Measurements from ENCODE around the gene PIAS1. TPM values are rescaled to one million over a fixed set of nuclear protein-coding genes. Genes with fewer than 3 reads are reported as not detected.

Gene PIAS1
- total and polyA plus RNA-seq, 2 donors (not counting 3 experiments of a cell fraction or from before 2014, with no cell fraction given): 23.7 to 24.2 TPM

GRCh38 chr15:68129072-68129471 is 75.0 kb downstream of the PIAS1 start:
- H3K36me3 ChIP-seq (ENCODE audit: control insufficient read depth in 2 of 2, extremely low read depth in 1 of 2, insufficient read depth in 2 of 2, low read length in 2 of 2): no peaks in the 10 kb centered on the region
- intact Hi-C loops (cut with micrococcal nuclease) (no loop called here), dilution Hi-C loops (cut with MboI; ENCODE audit: extremely low pct_ligation_motif_present, low sequenced_read_pairs) (no loop called here)
- no TSS peak for BruUV-seq (replicated peaks)
- no peak for FAIRE-seq
- no peaks in the 10 kb centered on the region for H3K9me1 ChIP-seq (replicated peaks; ENCODE audit: control insufficient read depth, extremely low read depth, insufficient read depth, low read length)
- no peak for DNase-seq (ENCODE audit: low read depth, low spot score)
- peaks cover 8% of the 10 kb centered on the region for H3K79me2 ChIP-seq (ENCODE audit: control insufficient read depth, insufficient read depth, low read length)
- H3K4me2 ChIP-seq (ENCODE audit: insufficient read depth, low read length): no peak overlapping the region
- no peaks in the 10 kb centered on the region for H3K9me3 ChIP-seq (replicated peaks; ENCODE audit: control insufficient read depth, insufficient read depth, low read length)
- no peaks in the 10 kb centered on the region for H3K4me1 ChIP-seq (ENCODE audit: control insufficient read depth, extremely low read depth, insufficient read depth, low read length)
- H3K4me3 ChIP-seq (replicated peaks in 1 of 3; ENCODE audit: insufficient read depth in 1 of 3, low read depth in 1 of 3, low read length in 3 of 3): no peak overlapping the region
- no peaks in the 10 kb centered on the region for H4K20me1 ChIP-seq (replicated peaks; ENCODE audit: control insufficient read depth, extremely low read depth, insufficient read depth, low read length)
- H2AFZ ChIP-seq (ENCODE audit: low read depth, low read length): no peak overlapping the region
- H3K9ac ChIP-seq (replicated peaks; ENCODE audit: extremely low read depth, insufficient read depth, low read length): no peak overlapping the region
- ChIA-PET CTCF (no interaction called here), POLR2A (no interaction called here)
- TF ChIP-seq POLR2AphosphoS5 (IDR thresholded peaks at IDR 0.05; ENCODE audit: insufficient read depth, low read depth, low read length): no peak
- TF ChIP-seq GATA2 (IDR thresholded peaks at IDR 0.05; ENCODE audit: insufficient read depth, insufficient read length, low read depth, low read length): no peak
- H3K27me3 ChIP-seq (ENCODE audit: control insufficient read depth in 2 of 2, insufficient read depth in 2 of 2, low read length in 2 of 2): no peaks in the 10 kb centered on the region
- no peak overlapping the region for H3K27ac ChIP-seq (ENCODE audit: insufficient read depth, low read depth, low read length)

GRCh38 chr15:68130851-68131250 is 76.7 kb downstream of the PIAS1 start:
- no peaks in the 10 kb centered on the region for H3K27me3 ChIP-seq (ENCODE audit: control insufficient read depth in 2 of 2, insufficient read depth in 2 of 2, low read length in 2 of 2)
- H3K9ac ChIP-seq (replicated peaks; ENCODE audit: extremely low read depth, insufficient read depth, low read length): no peak overlapping the region
- no peak overlapping the region for H3K4me2 ChIP-seq (ENCODE audit: insufficient read depth, low read length)
- no peaks in the 10 kb centered on the region for H4K20me1 ChIP-seq (replicated peaks; ENCODE audit: control insufficient read depth, extremely low read depth, insufficient read depth, low read length)
- no peaks in the 10 kb centered on the region for H3K9me1 ChIP-seq (replicated peaks; ENCODE audit: control insufficient read depth, extremely low read depth, insufficient read depth, low read length)
- no peaks in the 10 kb centered on the region for H3K9me3 ChIP-seq (replicated peaks; ENCODE audit: control insufficient read depth, insufficient read depth, low read length)
- ChIA-PET POLR2A (interaction anchor here (0.6 kb wide), 1 partner anchor 135 kb away, joined by 3 read pairs; no protein-coding TSS in a partner anchor), CTCF (interaction anchor here (1.0 to 1.6 kb wide), 4 partner anchors 22 to 77 kb away, joined by 3 to 5 read pairs (median 4); partner anchors contain the start of gene PIAS1)
- intact Hi-C loops (cut with micrococcal nuclease) (no loop called here), dilution Hi-C loops (cut with MboI; ENCODE audit: extremely low pct_ligation_motif_present, low sequenced_read_pairs) (no loop called here)
- H3K79me2 ChIP-seq (ENCODE audit: control insufficient read depth, insufficient read depth, low read length): peaks cover 3% of the 10 kb centered on the region
- no peaks in the 10 kb centered on the region for H3K4me1 ChIP-seq (ENCODE audit: control insufficient read depth, extremely low read depth, insufficient read depth, low read length)
- no TSS peak for BruUV-seq (replicated peaks)
- H3K36me3 ChIP-seq (ENCODE audit: control insufficient read depth in 2 of 2, extremely low read depth in 1 of 2, insufficient read depth in 2 of 2, low read length in 2 of 2): no peaks in the 10 kb centered on the region
- TF ChIP-seq GATA2 (IDR thresholded peaks at IDR 0.05; ENCODE audit: insufficient read depth, insufficient read length, low read depth, low read length) (no peak), EZH2 (IDR thresholded peaks at IDR 0.05; ENCODE audit: borderline replicate concordance, low read depth, low read length, severe bottlenecking) (no peak), JUN (IDR thresholded peaks at IDR 0.05; ENCODE audit: borderline replicate concordance, insufficient read depth, insufficient read length, low read depth) (no peak), CTCF (IDR thresholded peaks at IDR 0.05; ENCODE audit: extremely low read depth in 1 of 2, insufficient read depth in 1 of 2, low read depth in 1 of 2, low read length in 2 of 2) (no peak), MAX (IDR thresholded peaks at IDR 0.05; ENCODE audit: insufficient read depth, insufficient read length) (no peak), MYC (IDR thresholded peaks at IDR 0.05; ENCODE audit: low read depth, low read length) (no peak), FOS (IDR thresholded peaks at IDR 0.05; ENCODE audit: borderline replicate concordance, insufficient read depth, low read length) (no peak), POLR2A (IDR thresholded peaks at IDR 0.05; ENCODE audit: low read depth, low read length) (no peak), POLR2AphosphoS5 (IDR thresholded peaks at IDR 0.05; ENCODE audit: insufficient read depth, low read depth, low read length) (no peak)
- no peak overlapping the region for H3K4me3 ChIP-seq (replicated peaks in 1 of 3; ENCODE audit: insufficient read depth in 1 of 3, low read depth in 1 of 3, low read length in 3 of 3)
- no peak overlapping the region for H2AFZ ChIP-seq (ENCODE audit: low read depth, low read length)
- FAIRE-seq (no peak), DNase-seq (ENCODE audit: low read depth, low spot score) (no peak)
- H3K27ac ChIP-seq (ENCODE audit: insufficient read depth, low read depth, low read length): no peak overlapping the region

Measured in endothelial cell of umbilical vein (primary cell).